NCI-H510A treated with DMSO at 0.1 percent for 48 hours (cell line): ENCODE results near the gene ST8SIA6.
"Not testable (repeated sequence)": the region's sequence is repeated elsewhere in the genome, so short reads cannot be mapped to it uniquely, and the experiment has no call there.

Source experiments
- DNase-seq: peaks from one replicate; lab custom pipeline; 2025; lab: John Stamatoyannopoulos, UW

Gene ST8SIA6, protein sequence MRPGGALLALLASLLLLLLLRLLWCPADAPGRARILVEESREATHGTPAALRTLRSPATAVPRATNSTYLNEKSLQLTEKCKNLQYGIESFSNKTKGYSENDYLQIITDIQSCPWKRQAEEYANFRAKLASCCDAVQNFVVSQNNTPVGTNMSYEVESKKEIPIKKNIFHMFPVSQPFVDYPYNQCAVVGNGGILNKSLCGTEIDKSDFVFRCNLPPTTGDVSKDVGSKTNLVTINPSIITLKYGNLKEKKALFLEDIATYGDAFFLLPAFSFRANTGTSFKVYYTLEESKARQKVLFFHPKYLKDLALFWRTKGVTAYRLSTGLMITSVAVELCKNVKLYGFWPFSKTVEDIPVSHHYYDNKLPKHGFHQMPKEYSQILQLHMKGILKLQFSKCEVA

GRCh38 chr10:17454161-17455014 lies at the start of gene ST8SIA6:
ST8SIA6 (minus strand) TSS chr10:17454595; CDS start chr10:17454255, 340 bp downstream.
- no peak for DNase-seq

DNA sequence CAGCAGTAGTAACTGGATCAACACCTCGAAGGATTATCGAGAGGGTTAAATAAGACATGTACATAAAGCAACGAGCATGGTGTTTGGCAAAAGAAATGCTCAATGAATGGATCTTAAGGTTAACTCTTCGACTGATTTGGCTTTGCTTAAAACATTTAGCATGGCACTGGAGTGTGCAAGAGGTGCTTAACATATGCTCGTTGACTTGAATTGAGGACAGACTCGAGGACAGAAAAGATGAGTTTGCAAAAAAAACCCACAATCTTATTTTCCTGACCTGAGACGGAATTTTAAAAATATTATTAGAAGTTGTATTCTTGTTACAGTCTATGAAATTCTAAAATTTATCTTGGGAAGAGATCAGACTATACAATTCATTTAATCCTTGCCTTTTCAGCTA lies 49.4 kb upstream of the ST8SIA6 start:
- no peak for DNase-seq

- DNase-seq, result no peak
Observed at GRCh38 chr10:17502814-17503213, 48.4 kb upstream of the ST8SIA6 start.

DNA sequence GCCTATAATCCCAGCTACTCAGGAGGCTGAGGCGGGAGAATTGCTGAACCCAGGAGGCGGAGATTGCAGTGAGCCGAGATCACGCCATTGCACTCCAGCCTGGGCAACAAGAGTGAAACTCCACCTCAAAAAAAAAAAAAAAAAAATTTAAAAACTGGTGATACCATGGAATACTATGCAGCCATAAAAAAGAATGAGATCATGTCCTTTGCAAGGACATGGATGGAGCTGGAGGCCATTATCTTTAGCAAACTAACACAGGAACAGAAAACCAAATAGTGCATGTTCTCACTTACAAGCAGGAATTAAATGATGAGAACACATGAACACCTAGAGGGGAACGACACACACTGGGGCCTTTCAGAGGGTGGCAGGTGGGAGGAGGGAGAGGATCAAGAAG lies 44.6 kb upstream of the ST8SIA6 start:
- DNase-seq, result not testable (repeated sequence)

DNA sequence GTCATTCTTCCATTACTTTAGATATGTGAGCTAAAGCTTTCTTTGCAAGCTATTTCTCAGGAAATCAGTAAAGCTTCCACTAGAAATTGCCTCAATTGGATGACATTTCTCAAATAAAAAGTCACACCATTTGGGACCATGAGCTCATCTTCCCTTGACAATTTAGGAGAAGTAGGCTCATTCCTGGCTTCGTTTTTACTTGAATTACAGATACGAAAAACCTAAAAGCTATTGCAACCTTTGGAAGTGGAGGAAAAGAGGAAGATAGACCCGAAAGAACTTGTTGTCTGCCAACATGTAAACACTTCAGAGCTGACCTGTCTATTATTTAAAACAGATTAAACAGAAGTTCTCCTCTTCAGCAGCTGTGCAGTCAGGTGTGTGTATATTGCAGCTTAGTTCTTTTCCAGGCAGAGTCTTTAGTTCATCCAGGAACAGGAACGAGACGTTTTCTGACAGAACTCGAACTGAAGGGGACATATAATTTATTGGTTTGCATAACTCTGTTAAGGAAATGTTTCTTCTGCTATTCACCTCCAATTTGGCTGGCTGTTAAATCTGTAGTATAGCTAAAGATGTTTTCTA lies 43.1 kb upstream of the ST8SIA6 start:
- peak; percentile 40 for DNase-seq

- DNase-seq, result no peak
Observed at GRCh38 chr10:17494626-17495260, 40.3 kb upstream of the ST8SIA6 start.

- DNase-seq, result no peak
Observed at GRCh38 chr10:17488848-17489247, 34.5 kb upstream of the ST8SIA6 start.

DNA sequence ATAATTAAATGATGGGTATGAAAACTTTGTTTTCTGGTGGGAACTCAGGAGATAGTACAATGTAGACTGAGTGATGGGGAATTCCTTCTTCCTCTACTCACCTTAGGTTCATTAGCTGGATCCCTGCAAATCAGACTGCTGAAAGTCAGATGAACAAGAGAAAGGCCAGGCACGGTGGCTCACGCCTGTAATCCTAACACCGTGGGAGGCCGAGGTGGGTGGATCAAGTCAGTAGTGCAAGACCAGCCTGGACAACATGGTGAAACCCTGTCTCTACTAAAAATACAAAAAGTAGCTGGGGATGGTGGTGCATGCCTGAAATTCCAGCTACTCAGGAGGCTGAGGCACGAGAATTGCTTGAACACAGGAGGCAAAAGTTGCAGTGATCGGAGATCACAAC lies 28.7 kb upstream of the ST8SIA6 start:
- no peak for DNase-seq

DNA sequence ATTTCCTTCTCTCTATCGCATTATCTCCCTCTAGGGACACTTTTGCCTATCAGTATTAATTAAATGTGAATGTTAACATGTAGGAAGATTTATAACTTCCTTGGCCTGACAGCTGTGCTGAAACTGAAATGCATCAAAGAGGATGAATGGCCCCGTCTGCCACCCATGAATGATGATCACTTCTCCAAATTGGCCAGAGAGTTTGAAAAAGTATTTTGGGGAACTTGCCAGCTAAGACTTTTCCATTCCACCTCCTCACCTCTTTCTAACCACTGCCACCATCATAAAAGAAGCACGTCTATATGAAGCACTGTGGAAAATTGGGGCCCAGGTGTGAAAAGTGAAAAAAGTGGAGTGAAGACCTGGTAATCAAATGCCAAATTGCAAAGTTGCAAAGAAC lies 25.4 kb upstream of the ST8SIA6 start:
- DNase-seq, result no peak

DNA sequence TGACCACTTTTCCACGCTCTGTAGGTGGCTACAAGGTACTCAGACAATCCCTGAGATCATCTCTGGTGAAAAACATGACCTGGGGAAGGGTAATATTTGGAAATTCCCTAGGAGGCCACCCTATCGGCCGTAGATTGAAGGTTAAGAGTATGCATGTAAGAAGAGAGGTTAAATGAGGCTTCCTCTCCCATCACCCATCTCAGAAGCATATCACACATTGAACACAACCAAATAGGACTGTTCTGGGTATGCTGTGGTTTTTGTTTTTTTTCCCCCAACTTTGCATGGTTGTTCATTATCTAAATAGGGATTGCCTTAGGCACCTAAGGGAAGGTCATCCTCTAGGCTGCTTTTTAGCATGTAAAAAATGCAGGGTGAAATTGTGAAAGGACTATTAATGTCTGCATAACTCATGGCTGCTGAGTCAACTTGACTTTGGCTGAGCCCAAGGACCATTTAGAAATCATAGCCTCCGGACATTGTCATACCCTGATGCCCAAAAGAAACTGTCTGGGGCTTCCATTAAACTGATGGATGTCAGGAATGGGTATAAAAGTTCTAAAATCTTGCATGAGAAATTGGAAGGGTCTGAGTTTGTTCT lies 24.7 kb upstream of the ST8SIA6 start:
- no peak for DNase-seq

- no peak for DNase-seq
Observed at GRCh38 chr10:17476073-17476472, 21.7 kb upstream of the ST8SIA6 start.

DNA sequence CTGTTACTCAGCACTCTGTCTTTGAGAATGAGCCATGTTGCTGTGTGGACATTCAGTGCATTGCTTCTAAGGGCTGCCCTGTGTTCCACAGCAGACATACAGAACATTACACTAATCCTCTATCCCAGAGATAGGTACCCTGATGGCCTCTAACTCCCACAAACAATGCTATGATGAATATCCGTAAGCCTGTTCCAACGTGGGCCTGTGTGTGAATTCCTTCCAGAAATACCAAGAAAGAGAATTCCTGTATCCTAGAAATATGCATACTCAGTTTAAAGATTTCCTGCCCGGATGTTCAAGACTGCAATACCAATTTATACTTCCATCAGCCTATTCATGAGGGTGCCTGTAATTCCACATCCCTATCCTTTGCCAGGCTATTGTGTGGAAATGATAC lies 21.3 kb upstream of the ST8SIA6 start:
- no peak for DNase-seq

GRCh38 chr10:17474595-17475323 lies 20.4 kb upstream of the ST8SIA6 start:
- DNase-seq, result no peak

DNA sequence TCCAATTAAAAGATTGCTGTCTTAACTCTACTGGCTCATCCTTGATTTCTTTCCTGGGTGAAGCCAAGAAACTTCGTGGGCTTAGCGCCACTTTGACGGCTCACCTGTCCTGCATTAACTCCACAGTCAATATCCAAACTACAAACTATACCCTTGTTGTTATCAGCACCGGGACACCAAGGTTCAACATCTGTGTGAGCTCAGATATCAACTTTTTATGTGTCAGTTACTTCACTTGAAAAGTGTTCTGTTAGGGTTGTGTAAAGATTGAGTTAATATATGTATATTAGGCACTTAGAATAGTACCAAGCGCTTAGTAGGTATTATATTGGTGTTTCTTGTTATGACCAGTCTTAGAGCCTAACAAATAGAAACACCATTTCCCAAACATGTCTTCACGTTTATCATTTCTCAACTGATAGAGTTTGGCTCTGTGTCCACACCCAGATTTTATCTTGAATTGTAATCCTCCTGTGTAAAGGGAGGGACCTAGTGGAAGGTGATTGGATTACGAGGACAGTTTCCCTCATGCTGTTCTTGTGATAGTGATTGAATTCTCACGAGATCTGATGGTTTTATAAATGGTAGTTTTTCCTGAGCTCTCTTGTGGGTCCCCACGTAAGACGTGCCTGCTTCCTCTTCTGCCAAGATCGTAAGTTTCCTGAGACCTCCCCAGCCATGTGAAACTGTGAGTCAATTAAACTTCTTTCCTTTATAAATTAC lies 19.0 kb upstream of the ST8SIA6 start:
- no peak for DNase-seq

DNA sequence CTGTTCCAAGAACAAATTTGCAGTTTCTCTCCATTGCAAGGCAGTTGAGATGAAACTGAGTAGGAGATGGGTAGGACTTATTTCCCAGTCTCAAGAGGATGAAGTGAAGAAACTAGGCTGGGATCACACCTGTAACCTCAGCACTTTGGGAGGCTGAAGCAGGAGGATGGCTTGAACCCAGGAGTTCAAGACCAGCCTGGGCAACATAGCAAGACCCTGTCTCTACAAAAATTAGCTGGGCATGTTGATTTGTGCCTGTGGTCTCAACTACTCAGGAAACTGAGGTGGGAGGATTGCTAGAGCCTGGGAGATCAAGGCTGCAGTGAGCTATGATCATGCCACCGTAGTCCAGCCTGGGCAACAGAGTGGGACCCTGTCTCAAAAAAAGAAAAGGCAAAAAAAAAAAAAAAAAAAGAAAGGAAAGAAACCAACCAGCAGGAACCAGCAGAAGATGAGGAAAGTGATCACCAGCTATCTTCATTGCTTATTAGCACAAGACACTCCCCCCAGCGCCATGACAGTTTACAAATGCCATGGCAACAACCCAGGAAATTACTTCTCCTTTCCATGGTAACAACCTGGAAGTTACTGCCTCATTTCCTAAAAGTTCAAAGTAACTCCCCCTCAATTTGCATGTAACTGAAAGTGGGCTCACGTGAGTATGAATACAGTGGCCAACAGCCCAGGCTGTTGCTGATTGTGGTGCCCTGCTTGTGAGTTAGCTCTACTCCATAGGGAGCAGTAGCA lies 18.3 kb upstream of the ST8SIA6 start:
- DNase-seq, result no peak

DNA sequence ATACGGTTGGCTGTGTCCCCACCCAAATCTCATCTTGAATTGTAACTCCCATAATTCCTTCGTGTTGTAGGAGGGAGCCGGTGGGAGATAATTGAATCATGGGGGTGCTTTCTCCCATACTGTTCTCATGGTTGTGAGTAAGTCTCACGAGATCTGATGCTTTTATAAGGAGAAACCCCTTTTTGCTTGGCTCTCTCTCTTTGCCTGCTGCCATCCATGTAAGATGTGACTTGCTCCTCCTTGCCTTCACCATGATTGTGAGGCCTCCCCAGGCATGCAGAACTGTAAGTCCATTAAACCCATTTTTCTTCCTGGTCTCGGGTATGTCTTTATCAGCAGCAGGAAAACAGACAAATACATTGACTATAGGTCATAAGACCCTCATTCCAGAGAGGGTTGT lies 15.9 kb upstream of the ST8SIA6 start:
- no peak for DNase-seq

GRCh38 chr10:17465328-17466125 lies 11.1 kb upstream of the ST8SIA6 start:
- DNase-seq, result no peak

DNA sequence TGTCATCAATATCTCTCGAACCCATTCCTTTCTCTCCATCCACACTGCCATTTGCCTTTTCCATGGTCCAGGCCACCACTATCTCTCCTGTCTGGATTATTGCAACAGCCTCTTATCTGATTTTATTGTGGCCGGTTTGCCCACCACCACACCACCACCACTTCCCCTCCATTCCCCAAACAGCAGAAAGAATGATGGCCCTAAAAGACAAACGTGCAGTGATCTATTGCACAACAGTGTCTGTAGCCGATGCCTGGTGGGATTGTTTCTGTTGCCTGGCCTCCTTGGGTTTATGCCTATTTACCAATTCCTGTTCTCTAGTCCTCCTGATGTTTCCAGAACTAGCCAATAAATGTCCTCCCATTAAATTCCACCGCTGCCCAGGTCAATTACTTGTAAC lies 10.2 kb upstream of the ST8SIA6 start:
- DNase-seq, result no peak

DNA sequence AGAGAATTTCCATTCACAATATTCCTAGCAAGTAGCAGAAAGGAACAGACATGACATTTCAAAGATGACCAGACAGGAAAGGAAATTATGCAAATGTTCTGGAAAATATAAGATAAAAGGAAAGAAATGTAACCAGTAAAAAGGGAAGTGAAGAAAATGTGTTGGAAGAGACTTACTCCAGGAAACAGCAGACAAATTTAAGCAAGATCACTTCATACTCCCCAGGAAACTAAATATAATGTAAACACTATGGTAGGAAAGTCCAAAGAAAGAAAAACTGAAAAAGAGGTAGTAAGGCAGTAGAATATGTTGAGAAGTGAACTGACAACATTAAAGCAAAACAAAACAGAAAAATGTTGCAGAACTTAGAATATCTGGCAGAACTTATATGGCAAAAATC lies 6.4 kb upstream of the ST8SIA6 start:
- DNase-seq, result no peak
